ENCODE measurements around the gene PRM3.

Gene PRM3

GRCh38 chr16:11280616-11281522, 7.4 kb upstream of the PRM3 start, which contains the start of gene PRM1:
TSS of gene PRM1 (minus strand) at chr16:11281330. CDS start at chr16:11281238, 92 bp downstream.
- DNase-seq: no peak

GRCh38 chr16:11278681-11279628, 5.5 kb upstream of the PRM3 start:
- no peak for DNase-seq

- DNase-seq: no peak
Measured at GRCh38 chr16:11277607-11278337, 4.3 kb upstream of the PRM3 start.

- no peak for DNase-seq
Measured at GRCh38 chr16:11276896-11277593, 3.6 kb upstream of the PRM3 start.

- no peak for DNase-seq
Measured at GRCh38 chr16:11276143-11276895, 2.9 kb upstream of the PRM3 start, which contains the start of gene PRM2. TSS of gene PRM2 (minus strand) at chr16:11276480. CDS start at chr16:11276370, 110 bp downstream.

- DNase-seq: no peak
Measured at GRCh38 chr16:11274964-11275363, 1.5 kb upstream of the PRM3 start.

- no peak for DNase-seq
Measured at GRCh38 chr16:11273721-11274324, 394 bp upstream of the PRM3 start.

GRCh38 chr16:11272484-11272883, 945 bp downstream of the PRM3 start:
- DNase-seq: no peak

GRCh38 chr16:11271610-11272009, 1.8 kb downstream of the PRM3 start:
- DNase-seq: no peak

GRCh38 chr16:11270602-11271162, 2.7 kb downstream of the PRM3 start:
- DNase-seq: no peak

GRCh38 chr16:11268921-11269375, 4.5 kb downstream of the PRM3 start, which contains the start of gene TNP2:
TSS of gene TNP2 (minus strand) at chr16:11269325. CDS start at chr16:11269262, 63 bp downstream.
- no peak for DNase-seq

- DNase-seq: no peak
Measured at GRCh38 chr16:11265124-11265523, 8.3 kb downstream of the PRM3 start.

- DNase-seq: no peak
Measured at GRCh38 chr16:11264155-11264832, 9.1 kb downstream of the PRM3 start.

GRCh38 chr16:11263737-11264136, 9.7 kb downstream of the PRM3 start:
- peak in 1 of 2 donors; percentile 44 for DNase-seq

GRCh38 chr16:11262915-11263314, 10.5 kb downstream of the PRM3 start:
- no peak for DNase-seq

- no peak for DNase-seq
Measured at GRCh38 chr16:11260596-11260966, 12.8 kb downstream of the PRM3 start.

GRCh38 chr16:11259655-11260595, 13.5 kb downstream of the PRM3 start:
- DNase-seq: no peak
